SK-N-SH (cell line): ENCODE results near the gene ABCB10.

Experiments used
- EP300 ChIP-seq, 2 experiments: IDR thresholded peaks; 2 replicates each; pipeline versions ENCODE4 v1.4.0 to v1.6.1; 2012; ENCODE audit warnings: borderline replicate concordance in 1 of 2, low read depth in 1 of 2, low read length in 1 of 2
- GABPA ChIP-seq: IDR thresholded peaks from 2 replicates; pipeline ENCODE4 v1.4.0; 2012; ENCODE audit warnings: low read depth, mild to moderate bottlenecking
- POLR2AphosphoS5 ChIP-seq: IDR thresholded peaks from 2 replicates; pipeline ENCODE4 v1.6.1; 2012; ENCODE audit warnings: low read depth, low read length
- SIN3A ChIP-seq: IDR thresholded peaks from 2 replicates; pipeline ENCODE4 v1.6.1; 2012; ENCODE audit warnings: low read depth, mild to moderate bottlenecking, low read length, moderate library complexity, borderline replicate concordance
- TAF1 ChIP-seq: IDR thresholded peaks from 2 replicates; pipeline ENCODE4 v1.6.1; 2012; ENCODE audit warnings: low read depth, mild to moderate bottlenecking, low read length, moderate library complexity, borderline replicate concordance
- USF2 ChIP-seq: fragments of 150-350 bp; IDR thresholded peaks from 2 replicates; pipeline ENCODE4 v1.6.1; 2017; ENCODE audit warnings: antibody characterized with exemption, low read length, low read depth, borderline replicate concordance
- TF ChIP-seq, protein P1 (sequence below): fragments of 200-600 bp; sonication (generic); IDR thresholded peaks from 2 replicates; pipeline ENCODE4 v1.6.1; 2017; ENCODE audit warnings: antibody characterized with exemption, mild to moderate bottlenecking, moderate library complexity

DNA sequence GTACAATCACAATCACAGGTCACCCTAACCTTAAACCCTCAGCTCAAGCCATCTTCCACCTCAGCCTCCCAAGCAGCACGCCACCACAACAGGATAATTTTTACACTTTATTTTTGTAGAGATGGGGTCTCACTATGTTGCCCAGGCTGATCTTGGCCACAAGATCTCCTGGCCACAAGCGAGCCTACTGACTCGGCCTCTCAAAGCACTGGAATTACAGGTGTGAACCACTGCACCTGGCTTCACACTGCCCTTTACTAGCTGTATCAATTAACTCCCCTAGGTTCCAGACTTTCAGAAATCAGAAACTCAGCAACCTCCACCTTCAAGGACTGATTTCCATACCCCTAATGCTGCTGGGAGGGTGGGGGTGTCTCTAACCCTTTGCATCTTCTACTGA, 87.3 kb downstream of the ABCB10 start:
- TF ChIP-seq POLR2AphosphoS5 (no peak), USF2 (no peak), SIN3A (no peak), EP300 (IDR thresholded peaks at IDR 0.05; ENCODE audit: borderline replicate concordance in 1 of 2, low read depth in 1 of 2, low read length in 1 of 2) (no peak), GABPA (no peak), TAF1 (no peak)
- TF ChIP-seq, protein P1, sequence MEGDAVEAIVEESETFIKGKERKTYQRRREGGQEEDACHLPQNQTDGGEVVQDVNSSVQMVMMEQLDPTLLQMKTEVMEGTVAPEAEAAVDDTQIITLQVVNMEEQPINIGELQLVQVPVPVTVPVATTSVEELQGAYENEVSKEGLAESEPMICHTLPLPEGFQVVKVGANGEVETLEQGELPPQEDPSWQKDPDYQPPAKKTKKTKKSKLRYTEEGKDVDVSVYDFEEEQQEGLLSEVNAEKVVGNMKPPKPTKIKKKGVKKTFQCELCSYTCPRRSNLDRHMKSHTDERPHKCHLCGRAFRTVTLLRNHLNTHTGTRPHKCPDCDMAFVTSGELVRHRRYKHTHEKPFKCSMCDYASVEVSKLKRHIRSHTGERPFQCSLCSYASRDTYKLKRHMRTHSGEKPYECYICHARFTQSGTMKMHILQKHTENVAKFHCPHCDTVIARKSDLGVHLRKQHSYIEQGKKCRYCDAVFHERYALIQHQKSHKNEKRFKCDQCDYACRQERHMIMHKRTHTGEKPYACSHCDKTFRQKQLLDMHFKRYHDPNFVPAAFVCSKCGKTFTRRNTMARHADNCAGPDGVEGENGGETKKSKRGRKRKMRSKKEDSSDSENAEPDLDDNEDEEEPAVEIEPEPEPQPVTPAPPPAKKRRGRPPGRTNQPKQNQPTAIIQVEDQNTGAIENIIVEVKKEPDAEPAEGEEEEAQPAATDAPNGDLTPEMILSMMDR = no peak
